HG03571 (cell line): Measurements from ENCODE around the gene C17orf78.
"Not testable (repeated sequence)": the region's sequence is repeated elsewhere in the genome, so short reads cannot be mapped to it uniquely, and the experiment has no call there.

Source experiments
- ATAC-seq: cut with Tn5 transposase; IDR thresholded peaks from one replicate; pipeline ENCODE4 v1.9.1; 2021; ENCODE audit not compliant: unreplicated experiment

The C17orf78 gene

DNA sequence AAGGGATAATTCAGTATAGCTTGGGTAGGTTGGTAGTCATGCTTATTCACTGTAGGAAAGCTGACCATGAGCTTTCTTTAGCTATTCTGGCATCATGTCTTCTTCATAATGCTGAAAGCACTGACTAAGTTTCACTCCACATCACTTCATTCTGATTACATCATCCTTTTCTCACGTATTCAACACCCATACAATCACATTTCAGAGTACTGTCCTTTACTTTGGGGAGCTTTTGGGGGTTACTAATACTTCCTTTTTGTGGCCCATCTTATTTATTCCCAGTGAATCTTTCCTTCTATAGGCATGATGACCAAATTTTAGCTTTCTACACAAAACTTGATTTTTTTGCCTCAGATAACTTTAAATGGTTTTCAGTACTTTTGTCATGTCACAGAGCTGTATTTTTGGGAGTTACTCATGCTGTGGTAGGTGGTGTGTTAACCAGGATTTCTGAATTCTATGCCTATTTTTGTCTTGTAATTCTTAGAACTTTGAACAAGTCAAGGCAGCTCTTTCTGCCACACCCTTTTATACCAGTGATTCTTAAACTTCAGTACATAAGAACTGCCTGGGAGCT lies 54.4 kb downstream of the C17orf78 start:
- no peak for ATAC-seq

DNA sequence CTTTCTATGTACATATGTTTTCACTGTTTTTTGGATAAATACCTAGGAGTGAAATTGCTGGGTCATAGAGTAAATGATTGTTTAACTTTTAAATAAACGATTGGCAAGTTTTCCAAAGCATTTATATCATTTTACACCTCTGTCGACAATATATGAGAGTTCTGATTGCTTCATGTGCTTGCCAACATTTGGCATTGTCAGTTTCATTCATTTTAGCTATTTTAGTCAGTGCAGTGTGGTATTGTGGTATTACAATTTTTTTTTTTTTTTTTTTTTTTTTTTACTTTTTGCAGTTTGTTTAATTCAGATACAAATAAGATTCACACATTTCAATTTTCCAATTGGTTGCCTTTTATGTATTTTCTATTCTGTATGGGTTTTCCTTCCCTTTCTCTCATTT lies 56.9 kb downstream of the C17orf78 start:
- no peak for ATAC-seq

DNA sequence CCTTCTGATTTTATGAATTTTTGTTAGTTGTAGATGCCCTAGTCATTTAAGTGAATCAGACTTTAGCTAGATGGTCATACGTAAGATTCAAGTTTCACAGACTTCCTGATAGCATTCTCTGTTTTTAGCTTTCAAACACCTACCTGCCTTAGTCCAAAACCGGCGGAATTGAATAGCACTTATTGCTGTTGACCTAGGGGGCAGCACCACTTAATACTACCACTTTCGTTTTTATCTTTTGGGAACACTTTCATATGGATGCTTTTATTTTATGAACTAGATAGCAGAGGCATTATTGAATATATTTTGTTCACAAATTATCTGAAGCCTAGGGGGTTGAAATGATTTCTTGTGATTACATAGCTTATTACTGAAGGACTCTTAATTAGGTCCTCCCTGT lies 62.4 kb downstream of the C17orf78 start:
- no peak for ATAC-seq

DNA sequence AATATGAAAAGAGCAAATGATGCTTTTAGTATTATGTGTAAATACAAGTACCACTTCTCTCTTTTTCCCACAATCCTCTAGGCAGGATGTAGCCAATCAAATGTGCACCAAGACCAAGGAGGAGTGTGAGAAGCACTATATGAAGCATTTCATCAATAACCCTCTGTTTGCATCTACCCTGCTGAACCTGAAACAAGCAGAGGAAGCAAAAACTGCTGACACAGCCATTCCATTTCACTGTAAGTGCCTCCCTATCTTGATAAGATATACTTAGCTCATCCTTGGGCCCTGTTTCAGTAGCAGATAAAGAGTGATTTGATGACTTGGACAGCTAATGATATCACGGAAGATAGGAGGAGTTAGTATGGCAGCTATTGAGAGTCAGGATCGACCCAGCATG lies 64.6 kb downstream of the C17orf78 start:
- ATAC-seq = no peak

DNA sequence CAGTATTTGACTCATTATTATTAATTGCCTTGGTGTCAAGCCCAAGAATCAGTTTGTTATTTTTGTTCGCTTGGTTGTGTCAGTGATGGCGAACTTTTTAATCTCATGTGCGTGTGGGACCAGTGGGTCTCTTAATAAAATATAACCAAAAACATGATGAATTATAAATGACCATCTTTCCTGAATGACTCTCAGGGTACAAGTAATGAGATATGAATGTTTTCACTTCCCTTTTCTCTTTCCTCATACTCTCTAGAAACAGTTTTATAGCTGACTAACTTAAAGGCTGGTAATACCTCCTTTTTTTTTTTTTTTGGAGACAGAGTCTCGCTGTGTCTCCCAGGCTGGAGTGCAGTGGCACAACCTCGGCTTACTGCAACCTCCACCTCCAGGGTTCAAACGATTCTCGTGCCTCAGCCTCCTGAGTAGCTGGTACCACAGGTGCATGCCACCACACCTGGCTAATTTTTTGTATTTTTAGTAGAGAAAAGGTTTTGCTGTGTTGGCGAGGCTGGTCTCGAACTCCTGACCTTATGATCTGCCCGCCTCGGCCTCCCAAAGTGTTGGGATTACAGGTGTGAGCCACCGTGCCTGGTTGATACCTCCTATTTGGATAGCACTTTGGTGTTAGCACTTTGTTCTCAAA lies 65.7 kb downstream of the C17orf78 start:
- ATAC-seq = not testable (repeated sequence)
